H1 (cell line): Measurements from ENCODE around the gene WDR38. TPM values are rescaled to one million over a fixed set of nuclear protein-coding genes. Genes with fewer than 3 reads are reported as not detected.

Experiments used
- CTCF ChIP-seq, 3 experiments: IDR thresholded peaks; 1 replicate in 2 of 3; 2 replicates in 1 of 3; pipeline versions ENCODE4 v1.5.1 to v1.6.1; 2011; ENCODE audit warnings: low read length in 3 of 3, mild to moderate bottlenecking in 3 of 3, inconsistent platforms in 2 of 3, low read depth in 1 of 3, moderate library complexity in 1 of 3; ENCODE audit not compliant: insufficient read depth in 1 of 3; ENCODE audit errors: control extremely low read depth in 1 of 3
- EZH2 ChIP-seq: fragments of 200-600 bp; sonication (generic); IDR thresholded peaks from 2 replicates; pipeline ENCODE4 v1.7.1; 2012; ENCODE audit warnings: low read depth, mild to moderate bottlenecking, moderate library complexity, low read length, inconsistent platforms; ENCODE audit not compliant: severe bottlenecking
- GABPA ChIP-seq: IDR thresholded peaks from 2 replicates; pipeline ENCODE4 v1.6.1; 2011; ENCODE audit warnings: mild to moderate bottlenecking, low read length, moderate library complexity, borderline replicate concordance; ENCODE audit not compliant: insufficient read depth
- MAFK ChIP-seq: IDR thresholded peaks from 2 replicates; pipeline ENCODE4 v1.6.1; 2012; ENCODE audit warnings: low read depth, mild to moderate bottlenecking, improper control_type of control experiment, low read length
- NANOG ChIP-seq: IDR thresholded peaks from 2 replicates; pipeline ENCODE4 v1.6.1; 2011; ENCODE audit warnings: low read length, low read depth, mild to moderate bottlenecking, inconsistent platforms; ENCODE audit not compliant: insufficient read depth, poor library complexity, severe bottlenecking
- SP2 ChIP-seq: IDR thresholded peaks from 2 replicates; pipeline ENCODE4 v1.6.1; 2012; ENCODE audit warnings: mild to moderate bottlenecking, low read length, inconsistent platforms
- TCF12 ChIP-seq: IDR thresholded peaks from 2 replicates; pipeline ENCODE4 v1.6.1; 2011; ENCODE audit warnings: low read depth, mild to moderate bottlenecking, low read length
- polyA plus RNA-seq, 7 experiments: library from polyadenylated mRNA; depleted of rRNA in 3 of 7; stranded (reverse) in 5 of 7; unstranded in 2 of 7; fragments of >200 nt in 5 of 7; fragments of 200-250 nt in 2 of 7; gene quantifications; 1 replicate in 5 of 7; 2 replicates in 1 of 7; 4 replicates in 1 of 7; pipeline versions ENCODE4 v1.2.1 to v1.2.3, GENCODE V29; 2011 to 2013; ENCODE audit warnings: missing spikeins in 2 of 7, mixed read lengths in 2 of 7
- total RNA-seq: library from RNA; stranded (reverse); fragmentation: NEBNext Ultra II Directional; extraction: Animal tissue kit (Norgen Biotek cat#: 25700); gene quantifications from 2 replicates; pipeline ENCODE4 v1.2.1, GENCODE V29; 2021

The WDR38 gene
- total and polyA plus RNA-seq, 2 of the 8 experiments (the other 6 are each of a cell fraction or from before 2014, with no cell fraction given) = not detected

- TF ChIP-seq GABPA (no peak), NANOG (no peak), EZH2 (no peak), TCF12 (no peak), SP2 (no peak), MAFK (no peak), CTCF (IDR thresholded peaks at IDR 0.05; ENCODE audit: control extremely low read depth in 1 of 3, insufficient read depth in 1 of 3, low read depth in 1 of 3, low read length in 3 of 3) (no peak)
These were observed 43.3 kb upstream of the WDR38 start (continued) for GRCh38 chr9:124809741-124810500.
